Measurements from ENCODE around the gene POLR1B.

Gene POLR1B

GRCh38 chr2:112591413-112591812 lies 49.1 kb downstream of the POLR1B start:
- no peaks in the 10 kb centered on the region for H3K27me3 ChIP-seq
- no peak for TF ChIP-seq Cebpa-rat (IDR thresholded peaks at IDR 0.05)
- no peaks in the 10 kb centered on the region for H3K9me3 ChIP-seq
- H3K4me2 ChIP-seq, result no peak overlapping the region
- no peak overlapping the region for H3K9ac ChIP-seq
- no peaks in the 10 kb centered on the region for H4K20me1 ChIP-seq
- H3K27ac ChIP-seq, result no peak overlapping the region
- H3K36me3 ChIP-seq, result peaks cover 9% of the 10 kb centered on the region; the same call in 1 of the 2 replicates
- H3K4me1 ChIP-seq, result no peaks in the 10 kb centered on the region
- H3K4me3 ChIP-seq, result no peak overlapping the region

GRCh38 chr2:112593736-112594135 lies 51.5 kb downstream of the POLR1B start:
- Histone ChIP-seq H4K20me1 (no peaks in the 10 kb centered on the region), H3K36me3 (peaks cover 4% of the 10 kb centered on the region; the same call in 1 of the 2 replicates), H3K4me1 (no peaks in the 10 kb centered on the region), H3K27ac (no peak overlapping the region), H3K9me3 (no peaks in the 10 kb centered on the region), H3K4me3 (no peak overlapping the region), H3K27me3 (no peaks in the 10 kb centered on the region), H3K4me2 (no peak overlapping the region), H3K9ac (no peak overlapping the region)
- no peak for TF ChIP-seq Cebpa-rat (IDR thresholded peaks at IDR 0.05)

- H4K20me1 ChIP-seq, result no peaks in the 10 kb centered on the region
- H3K27ac ChIP-seq, result no peak overlapping the region
- no peak for TF ChIP-seq Cebpa-rat (IDR thresholded peaks at IDR 0.05)
- H3K4me3 ChIP-seq, result no peak overlapping the region
- no peaks in the 10 kb centered on the region for H3K27me3 ChIP-seq
- no peaks in the 10 kb centered on the region for H3K36me3 ChIP-seq
- H3K9me3 ChIP-seq, result no peaks in the 10 kb centered on the region
- H3K4me2 ChIP-seq, result no peak overlapping the region
- H3K4me1 ChIP-seq, result no peaks in the 10 kb centered on the region
- no peak overlapping the region for H3K9ac ChIP-seq
Observed at GRCh38 chr2:112597537-112598322, 55.5 kb downstream of the POLR1B start.

- no peak overlapping the region for H3K4me3 ChIP-seq
- TF ChIP-seq Cebpa-rat (IDR thresholded peaks at IDR 0.05), result no peak
- no peak overlapping the region for H3K9ac ChIP-seq
- H3K9me3 ChIP-seq, result no peaks in the 10 kb centered on the region
- H4K20me1 ChIP-seq, result no peaks in the 10 kb centered on the region
- H3K4me2 ChIP-seq, result no peak overlapping the region
- H3K36me3 ChIP-seq, result no peaks in the 10 kb centered on the region
- no peak overlapping the region for H3K27ac ChIP-seq
- H3K27me3 ChIP-seq, result no peaks in the 10 kb centered on the region
- H3K4me1 ChIP-seq, result no peaks in the 10 kb centered on the region
Observed at GRCh38 chr2:112600634-112601033, 58.4 kb downstream of the POLR1B start.

GRCh38 chr2:112601754-112602153 lies 59.5 kb downstream of the POLR1B start:
- no peak overlapping the region for H3K4me3 ChIP-seq
- no peaks in the 10 kb centered on the region for H4K20me1 ChIP-seq
- H3K36me3 ChIP-seq, result no peaks in the 10 kb centered on the region
- H3K27me3 ChIP-seq, result no peaks in the 10 kb centered on the region
- H3K4me1 ChIP-seq, result no peaks in the 10 kb centered on the region
- no peak overlapping the region for H3K9ac ChIP-seq
- no peak overlapping the region for H3K4me2 ChIP-seq
- H3K9me3 ChIP-seq, result no peaks in the 10 kb centered on the region
- H3K27ac ChIP-seq, result no peak overlapping the region
- no peak for TF ChIP-seq Cebpa-rat (IDR thresholded peaks at IDR 0.05)

- Histone ChIP-seq H3K27ac (no peak overlapping the region), H3K4me1 (no peaks in the 10 kb centered on the region), H4K20me1 (no peaks in the 10 kb centered on the region), H3K4me2 (no peak overlapping the region), H3K27me3 (no peaks in the 10 kb centered on the region), H3K9me3 (no peaks in the 10 kb centered on the region), H3K36me3 (no peaks in the 10 kb centered on the region), H3K4me3 (no peak overlapping the region), H3K9ac (no peak overlapping the region)
- TF ChIP-seq Cebpa-rat (IDR thresholded peaks at IDR 0.05), result no peak
Observed at GRCh38 chr2:112602917-112603316, 60.7 kb downstream of the POLR1B start.

GRCh38 chr2:112603731-112604130 lies 61.5 kb downstream of the POLR1B start:
- no peaks in the 10 kb centered on the region; the same call in 1 of the 2 replicates for H3K9me3 ChIP-seq
- H3K4me2 ChIP-seq, result no peak overlapping the region
- H3K9ac ChIP-seq, result no peak overlapping the region
- no peak for TF ChIP-seq Cebpa-rat (IDR thresholded peaks at IDR 0.05)
- no peaks in the 10 kb centered on the region for H3K27me3 ChIP-seq
- H3K4me3 ChIP-seq, result no peak overlapping the region
- H4K20me1 ChIP-seq, result no peaks in the 10 kb centered on the region
- no peaks in the 10 kb centered on the region for H3K4me1 ChIP-seq
- no peak overlapping the region for H3K27ac ChIP-seq
- H3K36me3 ChIP-seq, result no peaks in the 10 kb centered on the region

- H3K9me3 ChIP-seq, result peaks cover 11% of the 10 kb centered on the region
- H3K4me1 ChIP-seq, result no peaks in the 10 kb centered on the region
- no peaks in the 10 kb centered on the region for H4K20me1 ChIP-seq
- H3K4me3 ChIP-seq, result no peak overlapping the region
- no peak overlapping the region for H3K27ac ChIP-seq
- H3K4me2 ChIP-seq, result no peak overlapping the region
- no peak overlapping the region for H3K9ac ChIP-seq
- H3K36me3 ChIP-seq, result no peaks in the 10 kb centered on the region
- no peak for TF ChIP-seq Cebpa-rat (IDR thresholded peaks at IDR 0.05)
- no peaks in the 10 kb centered on the region for H3K27me3 ChIP-seq
Observed at GRCh38 chr2:112604952-112605351, 62.7 kb downstream of the POLR1B start.

GRCh38 chr2:112605926-112606325 lies 63.7 kb downstream of the POLR1B start:
- no peak for TF ChIP-seq Cebpa-rat (IDR thresholded peaks at IDR 0.05)

GRCh38 chr2:112606547-112606946 lies 64.3 kb downstream of the POLR1B start:
- Histone ChIP-seq H3K4me3 (no peak overlapping the region), H3K9me3 (peaks cover 13% of the 10 kb centered on the region), H3K9ac (no peak overlapping the region), H4K20me1 (no peaks in the 10 kb centered on the region), H3K4me1 (no peaks in the 10 kb centered on the region), H3K4me2 (no peak overlapping the region), H3K36me3 (no peaks in the 10 kb centered on the region), H3K27me3 (no peaks in the 10 kb centered on the region), H3K27ac (no peak overlapping the region)
- TF ChIP-seq Cebpa-rat (IDR thresholded peaks at IDR 0.05), result no peak

More at GRCh38 chr2:112605926-112606325, 63.7 kb downstream of the POLR1B start:
- H3K27me3 ChIP-seq, result no peaks in the 10 kb centered on the region
- H3K9ac ChIP-seq, result no peak overlapping the region
- no peak overlapping the region for H3K4me3 ChIP-seq
- H3K4me2 ChIP-seq, result no peak overlapping the region
- no peaks in the 10 kb centered on the region for H4K20me1 ChIP-seq
- H3K36me3 ChIP-seq, result no peaks in the 10 kb centered on the region
- H3K4me1 ChIP-seq, result no peaks in the 10 kb centered on the region
- H3K27ac ChIP-seq, result no peak overlapping the region
- H3K9me3 ChIP-seq, result peaks cover 13% of the 10 kb centered on the region

All from BLaER1 (cell line).